Gastroesophageal sphincter (tissue), 4 donors: ENCODE measurements around the gene MTUS2. TPM values are rescaled to one million over a fixed set of nuclear protein-coding genes. Genes with fewer than 3 reads are reported as not detected.

Source experiments
- ATAC-seq: fragments of 150-250 bp; one replicate; pipeline ENCODE4 v1.9.1; 2016; ENCODE audit warnings: mild to moderate bottlenecking, moderate library complexity
- H3K27ac ChIP-seq, 4 donors: fragments of 200-600 bp; sonication (generic) in 3 of 4; 1 replicate in 3 of 4; 2 replicates in 1 of 4; pipeline ENCODE4 v1.5.1; 2016 to 2019
- H3K27me3 ChIP-seq: fragments of 200-600 bp; sonication (generic); one replicate; pipeline ENCODE4 v1.5.1; 2019
- H3K36me3 ChIP-seq, 2 donors: fragments of 200-600 bp; sonication (generic); one replicate each; pipeline ENCODE4 v1.5.1; 2019; ENCODE audit warnings: control low read depth in 1 of 2
- H3K4me1 ChIP-seq, 3 donors: fragments of 200-600 bp; sonication (generic); 1 replicate in 2 of 3; 2 replicates in 1 of 3; pipeline ENCODE4 v1.5.1; 2016 to 2019; ENCODE audit warnings: control low read depth in 2 of 3
- H3K4me3 ChIP-seq, 2 donors: fragments of 200-600 bp; sonication (generic); one replicate each; pipeline ENCODE4 v1.5.1; 2019; ENCODE audit warnings: mild to moderate bottlenecking in 1 of 2, moderate library complexity in 1 of 2
- H3K9me3 ChIP-seq, 3 donors: fragments of 200-600 bp; sonication (generic); one replicate each; pipeline ENCODE4 v1.5.1; 2017 to 2019; ENCODE audit warnings: control low read depth in 2 of 3
- EP300 ChIP-seq: sonication (generic); formaldehyde crosslinking; IDR thresholded peaks from one replicate; pipeline ENCODE4 v1.6.1; 2017; ENCODE audit warnings: antibody characterized with exemption, mild to moderate bottlenecking
- POLR2A ChIP-seq, 2 donors: fragments of 450-650 bp; IDR thresholded peaks; one replicate each; pipeline ENCODE4 v1.6.1; 2017; ENCODE audit warnings: antibody characterized with exemption in 2 of 2, mild to moderate bottlenecking in 2 of 2, moderate library complexity in 1 of 2
- POLR2AphosphoS5 ChIP-seq: sonication (generic); formaldehyde crosslinking; IDR thresholded peaks from one replicate; pipeline ENCODE4 v1.6.1; 2017; ENCODE audit warnings: antibody characterized with exemption
- WGBS, 2 donors: methylation state at CpG; one replicate each; pipeline ENCODE4 v1.1.5; 2018; ENCODE audit warnings: low coverage in 1 of 2; 5-methylcytosine and 5-hydroxymethylcytosine counted together
- total RNA-seq, 4 donors: library from RNA; depleted of rRNA; stranded (reverse); fragments of >200 nt; gene quantifications; one replicate each; pipeline ENCODE4 v1.1.0, GENCODE V29; 2016
- TF ChIP-seq, protein P1 (sequence below), 4 experiments: fragments of 200-600 bp in 2 of 4; fragments of 450-650 bp in 2 of 4; sonication (generic) in 1 of 4; IDR thresholded peaks; one replicate each; pipeline ENCODE4 v1.5.1; 2017 to 2019; ENCODE audit warnings: antibody characterized with exemption in 4 of 4, mild to moderate bottlenecking in 2 of 4, moderate library complexity in 2 of 4

The MTUS2 gene
- total RNA-seq, 4 donors from 2014 or later, result 0.67 to 36.7 (median 18.4) TPM

- no peak for ATAC-seq
- no peak overlapping the region for H3K27ac ChIP-seq
- no peak overlapping the region for H3K4me3 ChIP-seq
- WGBS, 2 donors, result 74 to 75% methylated on average over 10 to 11 of the region's 11 CpGs
- H3K4me1 ChIP-seq, result peaks cover 0 to 2% (median 0%) of the 10 kb centered on the region in 3 donors
- no peaks in the 10 kb centered on the region for H3K36me3 ChIP-seq
- no peaks in the 10 kb centered on the region for H3K9me3 ChIP-seq
- no peak for TF ChIP-seq POLR2A (IDR thresholded peaks at IDR 0.05)
- no peak for TF ChIP-seq POLR2AphosphoS5
- no peak for TF ChIP-seq EP300
- H3K27me3 ChIP-seq, result no peaks in the 10 kb centered on the region
These were observed 283.1 kb downstream of the MTUS2 start for GRCh38 chr13:29103065-29103800.

- no peak for TF ChIP-seq POLR2AphosphoS5
- no peak for TF ChIP-seq POLR2A (IDR thresholded peaks at IDR 0.05)
- TF ChIP-seq EP300, result no peak
- TF ChIP-seq, protein P1, sequence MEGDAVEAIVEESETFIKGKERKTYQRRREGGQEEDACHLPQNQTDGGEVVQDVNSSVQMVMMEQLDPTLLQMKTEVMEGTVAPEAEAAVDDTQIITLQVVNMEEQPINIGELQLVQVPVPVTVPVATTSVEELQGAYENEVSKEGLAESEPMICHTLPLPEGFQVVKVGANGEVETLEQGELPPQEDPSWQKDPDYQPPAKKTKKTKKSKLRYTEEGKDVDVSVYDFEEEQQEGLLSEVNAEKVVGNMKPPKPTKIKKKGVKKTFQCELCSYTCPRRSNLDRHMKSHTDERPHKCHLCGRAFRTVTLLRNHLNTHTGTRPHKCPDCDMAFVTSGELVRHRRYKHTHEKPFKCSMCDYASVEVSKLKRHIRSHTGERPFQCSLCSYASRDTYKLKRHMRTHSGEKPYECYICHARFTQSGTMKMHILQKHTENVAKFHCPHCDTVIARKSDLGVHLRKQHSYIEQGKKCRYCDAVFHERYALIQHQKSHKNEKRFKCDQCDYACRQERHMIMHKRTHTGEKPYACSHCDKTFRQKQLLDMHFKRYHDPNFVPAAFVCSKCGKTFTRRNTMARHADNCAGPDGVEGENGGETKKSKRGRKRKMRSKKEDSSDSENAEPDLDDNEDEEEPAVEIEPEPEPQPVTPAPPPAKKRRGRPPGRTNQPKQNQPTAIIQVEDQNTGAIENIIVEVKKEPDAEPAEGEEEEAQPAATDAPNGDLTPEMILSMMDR (IDR thresholded peaks at IDR 0.05), result no peak
- peaks cover 0 to 6% (median 0%) of the 10 kb centered on the region in 3 donors for H3K4me1 ChIP-seq
- ATAC-seq, result no peak
- 74 to 90% methylated on average over 5 to 8 of the region's 8 CpGs for WGBS, 2 donors
- H3K36me3 ChIP-seq, result no peaks in the 10 kb centered on the region
- no peak overlapping the region for H3K4me3 ChIP-seq
- H3K27me3 ChIP-seq, result no peaks in the 10 kb centered on the region
- no peak overlapping the region for H3K27ac ChIP-seq
- no peaks in the 10 kb centered on the region for H3K9me3 ChIP-seq
These were observed 284.3 kb downstream of the MTUS2 start for GRCh38 chr13:29104461-29104860.

DNA sequence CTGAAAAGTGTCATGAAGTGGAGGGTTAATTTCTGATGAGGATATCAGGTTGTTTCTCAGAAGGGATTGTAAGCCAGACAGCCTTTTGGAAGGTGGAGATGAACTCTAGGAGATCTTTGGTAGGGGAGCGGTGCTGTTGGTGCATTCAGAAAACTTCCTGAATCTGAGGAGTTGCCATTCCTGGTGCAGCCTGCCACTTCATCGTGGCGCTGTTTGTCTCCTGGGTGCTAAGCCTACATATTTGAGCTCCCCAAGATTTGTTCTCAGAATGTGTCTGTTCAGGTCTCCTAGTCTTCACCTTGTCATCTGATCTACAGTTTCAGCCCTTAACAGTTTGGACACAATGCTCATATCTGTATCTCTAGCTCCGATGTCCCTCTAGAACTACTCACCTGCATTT, 285.6 kb downstream of the MTUS2 start:
- Histone ChIP-seq H3K4me1 (peaks cover 0 to 18% (median 0%) of the 10 kb centered on the region in 3 donors), H3K27me3 (no peaks in the 10 kb centered on the region), H3K9me3 (no peaks in the 10 kb centered on the region), H3K4me3 (no peak overlapping the region), H3K36me3 (no peaks in the 10 kb centered on the region), H3K27ac (no peak overlapping the region)
- no peak for ATAC-seq
- TF ChIP-seq POLR2AphosphoS5, result no peak
- TF ChIP-seq EP300, result no peak
- TF ChIP-seq, protein P1 (IDR thresholded peaks at IDR 0.05), result no peak
- TF ChIP-seq POLR2A (IDR thresholded peaks at IDR 0.05), result no peak
- 73 to 80% methylated on average over 3 to 4 of the region's 4 CpGs for WGBS, 2 donors

- ATAC-seq, result no peak
- 44% methylated on average over 1 of the region's 1 CpG; no CpG with 5 or more reads in 1 of the 2 donors for WGBS, 2 donors
- Histone ChIP-seq H3K36me3 (no peaks in the 10 kb centered on the region), H3K27ac (no peak overlapping the region), H3K27me3 (no peaks in the 10 kb centered on the region), H3K9me3 (no peaks in the 10 kb centered on the region), H3K4me3 (no peak overlapping the region), H3K4me1 (peaks cover 0 to 24% (median 0%) of the 10 kb centered on the region in 3 donors)
- no peak for TF ChIP-seq EP300
- TF ChIP-seq, protein P1 (IDR thresholded peaks at IDR 0.05), result no peak
- no peak for TF ChIP-seq POLR2AphosphoS5
- no peak for TF ChIP-seq POLR2A (IDR thresholded peaks at IDR 0.05)
These were observed 286.5 kb downstream of the MTUS2 start for GRCh38 chr13:29106651-29107050.

DNA sequence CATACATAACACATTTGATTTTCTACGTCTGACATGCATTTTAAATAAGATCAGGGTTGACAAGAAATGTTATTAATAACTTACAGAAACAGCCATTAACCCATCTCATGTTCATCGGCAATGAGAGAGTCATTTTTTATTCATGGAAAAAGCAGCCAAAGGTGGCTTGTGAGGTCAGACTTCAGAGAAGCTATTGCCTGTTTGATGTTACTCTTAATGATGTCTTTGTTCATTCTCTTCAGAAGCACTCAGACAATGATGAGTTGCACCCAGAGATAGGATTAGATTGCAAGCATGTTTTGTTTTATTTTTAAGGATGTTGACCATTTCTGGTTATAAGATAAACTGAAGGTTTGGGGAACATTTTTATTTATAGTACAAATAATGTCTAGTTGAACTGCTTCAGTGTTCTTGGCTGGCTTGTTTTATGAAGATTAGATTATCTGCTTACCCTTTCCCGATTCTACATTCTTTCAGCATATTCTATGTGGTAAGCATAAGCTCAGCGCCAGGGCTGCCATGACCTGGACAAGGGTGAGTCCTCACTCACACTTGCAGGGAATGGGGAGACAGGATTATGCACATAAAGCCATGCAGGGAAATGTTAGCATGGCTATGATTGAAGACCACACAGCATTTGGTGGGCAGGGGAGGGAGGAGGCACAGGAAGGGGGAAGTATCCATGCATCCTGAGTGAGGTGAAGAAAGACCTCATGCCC, 288.1 kb downstream of the MTUS2 start:
- ATAC-seq, result no peak
- peaks cover 0 to 24% (median 0%) of the 10 kb centered on the region in 3 donors for H3K4me1 ChIP-seq
- no peak overlapping the region for H3K4me3 ChIP-seq
- no peak overlapping the region for H3K27ac ChIP-seq
- H3K27me3 ChIP-seq, result no peaks in the 10 kb centered on the region
- no peaks in the 10 kb centered on the region for H3K36me3 ChIP-seq
- TF ChIP-seq EP300, result no peak
- TF ChIP-seq POLR2A (IDR thresholded peaks at IDR 0.05), result no peak
- 36 to 41% methylated on average over 4 of the region's 4 CpGs for WGBS, 2 donors
- no peaks in the 10 kb centered on the region for H3K9me3 ChIP-seq
